IMR-90 (cell line): ENCODE results near the gene BLVRB.

Source experiments
- CTCF ChIP-seq: conservative IDR thresholded peaks from 2 replicates; pipeline ENCODE4 v1.5.1; 2012; ENCODE audit warnings: mild to moderate bottlenecking, low read depth, low read length, improper control_type of control experiment
- MXI1 ChIP-seq: IDR thresholded peaks from 2 replicates; pipeline ENCODE4 v1.6.1; 2012; ENCODE audit warnings: low read depth, mild to moderate bottlenecking, low read length, moderate library complexity, borderline replicate concordance
- POLR2A ChIP-seq: IDR thresholded peaks from 2 replicates; pipeline ENCODE4 v1.6.1; 2012; ENCODE audit warnings: mild to moderate bottlenecking, low read depth, low read length
- SMC3 ChIP-seq: fragments of 150-350 bp; IDR thresholded peaks from 2 replicates; pipeline ENCODE4 v1.6.1; 2016; ENCODE audit warnings: low read depth, mild to moderate bottlenecking, antibody characterized with exemption, low read length, moderate library complexity

- TF ChIP-seq MXI1 (no peak), SMC3 (no peak), POLR2A (no peak), CTCF (no peak)
Observed at GRCh38 chr19:40466985-40467734, 1.6 kb upstream of the BLVRB start, which contains the start of gene SPTBN4.
